H1 (cell line): ENCODE measurements around the gene TIMP3. TPM values are rescaled to one million over a fixed set of nuclear protein-coding genes. Genes with fewer than 3 reads are reported as not detected.
A peak's percentile ranks its signal among the peaks of the same experiment; 100 is the strongest.

ENCODE experiments used
- CTCF ChIA-PET: fragments of 300-600 bp; sonication (Branson Sonifier 250); formaldehyde crosslinking; loops from one replicate; lab custom pipeline; 2021; ENCODE audit not compliant: partially characterized antibody; lab: Charles Lee
- POLR2A ChIA-PET: fragments of 300-600 bp; sonication (Branson Sonifier 250); formaldehyde crosslinking; loops from one replicate; lab custom pipeline; 2021; ENCODE audit warnings: inconsistent platforms; ENCODE audit not compliant: partially characterized antibody; lab: Charles Lee
- DNase-seq, 2 experiments: peaks; one replicate each; pipeline versions ENCODE4 v3.0.0 to v3.0.0-alpha.2; 2010 to 2022; ENCODE audit warnings: low spot score in 2 of 2, low read depth in 1 of 2, mixed read lengths in 1 of 2
- FAIRE-seq: peaks from 2 replicates; lab custom pipeline; 2011; peaks lifted over from hg19 to GRCh38; lab: Jason Lieb, UNC
- H2AFZ ChIP-seq: 2 replicates; pipeline ENCODE4 v1.8.1; 2012; ENCODE audit warnings: low read length, inconsistent platforms
- H2AK5ac ChIP-seq: 2 replicates; pipeline ENCODE4 v1.6.1; 2013; ENCODE audit warnings: low read depth, low read length
- H2BK120ac ChIP-seq: replicated peaks from 2 replicates; pipeline ENCODE3; 2013; ENCODE audit warnings: low read depth, low read length, inconsistent platforms
- H2BK12ac ChIP-seq: 2 replicates; pipeline ENCODE4 v1.6.1; 2013; ENCODE audit warnings: low read depth, low read length
- H2BK15ac ChIP-seq: 2 replicates; pipeline ENCODE4 v1.6.1; 2013; ENCODE audit warnings: low read length
- H2BK20ac ChIP-seq: 2 replicates; pipeline ENCODE4 v1.6.1; 2013; ENCODE audit warnings: low read length
- H2BK5ac ChIP-seq: 2 replicates; pipeline ENCODE4 v1.6.1; 2013; ENCODE audit warnings: low read depth, low read length
- H3K14ac ChIP-seq: 2 replicates; pipeline ENCODE4 v1.6.1; 2013; ENCODE audit warnings: inconsistent platforms; ENCODE audit not compliant: insufficient read length
- H3K18ac ChIP-seq: 2 replicates; pipeline ENCODE4 v1.6.1; 2013; ENCODE audit warnings: low read length; ENCODE audit errors: extremely low read depth
- H3K23ac ChIP-seq: 2 replicates; pipeline ENCODE4 v1.6.1; 2013; ENCODE audit warnings: inconsistent platforms; ENCODE audit not compliant: insufficient read length
- H3K23me2 ChIP-seq: 2 replicates; pipeline ENCODE4 v1.6.1; 2013; ENCODE audit warnings: low read depth, low read length
- H3K27ac ChIP-seq: 2 replicates; pipeline ENCODE4 v1.6.1; 2011; ENCODE audit warnings: low read depth, low read length, inconsistent platforms
- H3K27me3 ChIP-seq, 4 experiments: replicated peaks in 1 of 4; 1 replicate in 1 of 4; 2 replicates in 3 of 4; pipeline versions ENCODE4 v1.6.1 to v1.8.1; 2011 to 2013; ENCODE audit warnings: low read length in 3 of 4, mild to moderate bottlenecking in 3 of 4, inconsistent platforms in 2 of 4, mixed read lengths in 2 of 4, moderate library complexity in 1 of 4; ENCODE audit not compliant: control insufficient read depth in 3 of 4, insufficient read depth in 3 of 4; ENCODE audit errors: extremely low read depth in 1 of 4
- H3K36me3 ChIP-seq, 4 experiments: 2 replicates each; pipeline versions ENCODE4 v1.6.1 to v1.8.1; 2011 to 2013; ENCODE audit warnings: mild to moderate bottlenecking in 4 of 4, low read length in 3 of 4, moderate library complexity in 2 of 4, control low read depth in 1 of 4, inconsistent platforms in 1 of 4; ENCODE audit not compliant: insufficient read depth in 4 of 4, control insufficient read depth in 2 of 4
- H3K4ac ChIP-seq: replicated peaks from 2 replicates; pipeline ENCODE3; 2013; ENCODE audit warnings: low read length, low read depth, mixed read lengths, inconsistent platforms; ENCODE audit not compliant: insufficient read length
- H3K4me1 ChIP-seq, 4 experiments: replicated peaks in 1 of 4; 1 replicate in 1 of 4; 2 replicates in 3 of 4; pipeline versions ENCODE4 v1.6.1 to v1.8.1; 2011 to 2013; ENCODE audit warnings: low read length in 3 of 4, inconsistent platforms in 2 of 4, mixed read lengths in 1 of 4; ENCODE audit not compliant: insufficient read depth in 4 of 4, control insufficient read depth in 3 of 4
- H3K4me2 ChIP-seq, 2 experiments: 2 replicates each; pipeline versions ENCODE4 v1.6.1 to v1.8.1; 2011 to 2013; ENCODE audit warnings: low read depth in 2 of 2, low read length in 2 of 2, control low read depth in 1 of 2, inconsistent platforms in 1 of 2, mild to moderate bottlenecking in 1 of 2; ENCODE audit not compliant: insufficient read depth in 1 of 2
- H3K4me3 ChIP-seq, 4 experiments: fragments of 200-600, 300-600 bp in 1 of 4; sonication (generic), shearing (Covaris generic), sonication (Bioruptor Twin) in 1 of 4; 2 replicates each; pipeline versions ENCODE4 v1.5.1 to v1.8.1; 2011 to 2016; ENCODE audit warnings: low read length in 4 of 4, low read depth in 3 of 4, control low read depth in 2 of 4, inconsistent platforms in 2 of 4, mild to moderate bottlenecking in 2 of 4, mixed read lengths in 1 of 4, moderate library complexity in 1 of 4; ENCODE audit not compliant: insufficient read depth in 2 of 4; ENCODE audit errors: extremely low read depth in 1 of 4
- H3K56ac ChIP-seq: replicated peaks from 2 replicates; pipeline ENCODE3; 2013; ENCODE audit warnings: low read depth, mild to moderate bottlenecking, mixed read lengths, low read length, inconsistent platforms; ENCODE audit not compliant: insufficient read length
- H3K79me1 ChIP-seq: 2 replicates; pipeline ENCODE4 v1.6.1; 2013; ENCODE audit warnings: low read depth, low read length, control low read depth
- H3K79me2 ChIP-seq, 2 experiments: 2 replicates each; pipeline versions ENCODE4 v1.6.1 to v1.8.1; 2012 to 2013; ENCODE audit warnings: low read length in 2 of 2, mild to moderate bottlenecking in 2 of 2, inconsistent platforms in 1 of 2; ENCODE audit not compliant: insufficient read depth in 2 of 2, control insufficient read depth in 1 of 2
- H3K9ac ChIP-seq, 4 experiments: replicated peaks in 1 of 4; 1 replicate in 1 of 4; 2 replicates in 3 of 4; pipeline versions ENCODE4 v1.6.1 to v1.8.1; 2011 to 2013; ENCODE audit warnings: low read depth in 3 of 4, low read length in 3 of 4, control low read depth in 2 of 4, mild to moderate bottlenecking in 2 of 4, moderate library complexity in 2 of 4, inconsistent platforms in 1 of 4; ENCODE audit errors: extremely low read depth in 1 of 4
- H3K9me3 ChIP-seq, 2 experiments: 2 replicates each; pipeline versions ENCODE4 v1.6.1 to v1.8.1; 2012 to 2013; ENCODE audit warnings: mild to moderate bottlenecking in 2 of 2, moderate library complexity in 2 of 2, control low read depth in 1 of 2, inconsistent platforms in 1 of 2, low read depth in 1 of 2, low read length in 1 of 2, mixed read lengths in 1 of 2; ENCODE audit not compliant: insufficient read depth in 2 of 2
- H4K20me1 ChIP-seq, 2 experiments: replicated peaks in 1 of 2; 2 replicates each; pipeline versions ENCODE3 to v1.8.1; 2011 to 2013; ENCODE audit warnings: inconsistent platforms in 2 of 2, low read length in 2 of 2, mild to moderate bottlenecking in 1 of 2; ENCODE audit not compliant: insufficient read depth in 2 of 2, control insufficient read depth in 1 of 2
- H4K5ac ChIP-seq: 2 replicates; pipeline ENCODE4 v1.6.1; 2013; ENCODE audit warnings: low read length, low read depth, mixed read lengths, inconsistent platforms; ENCODE audit not compliant: insufficient read length
- H4K8ac ChIP-seq: 2 replicates; pipeline ENCODE4 v1.8.0; 2013; ENCODE audit warnings: mild to moderate bottlenecking, moderate library complexity, low read length, inconsistent platforms; ENCODE audit not compliant: insufficient read depth; ENCODE audit errors: extremely low read depth
- H4K91ac ChIP-seq: replicated peaks from 2 replicates; pipeline ENCODE3; 2013; ENCODE audit warnings: low read length, mixed read lengths, inconsistent platforms; ENCODE audit not compliant: insufficient read length
- EP300 ChIP-seq, 2 experiments: IDR thresholded peaks; 1 replicate in 1 of 2; 2 replicates in 1 of 2; pipeline ENCODE4 v1.6.1; 2011 to 2012; ENCODE audit warnings: low read depth in 2 of 2, low read length in 2 of 2, mild to moderate bottlenecking in 2 of 2, borderline replicate concordance in 1 of 2, inconsistent platforms in 1 of 2, moderate library complexity in 1 of 2
- KDM4A ChIP-seq: IDR thresholded peaks from one replicate; pipeline ENCODE4 v1.7.1; 2012; ENCODE audit warnings: low read depth, mild to moderate bottlenecking, moderate library complexity, low read length, inconsistent platforms; ENCODE audit not compliant: severe bottlenecking
- WGBS, 2 experiments: shearing (Covaris generic) in 1 of 2; methylation state at CpG; one replicate each; pipeline versions ENCODE4 v1.1.6 to v1.1.7; 2013 to 2015; ENCODE audit warnings: low lambda C conversion rate in 2 of 2, mixed read lengths in 2 of 2, inconsistent platforms in 1 of 2, low coverage in 1 of 2, missing lambda C conversion rate in 1 of 2; ENCODE audit not compliant: insufficient replicate concordance in 2 of 2, insufficient coverage in 1 of 2, insufficient read length in 1 of 2; ENCODE audit errors: extremely low coverage in 1 of 2, missing lambda C conversion rate in 1 of 2; 5-methylcytosine and 5-hydroxymethylcytosine counted together
- polyA plus RNA-seq, 7 experiments: library from polyadenylated mRNA; depleted of rRNA in 3 of 7; stranded (reverse) in 5 of 7; unstranded in 2 of 7; fragments of >200 nt in 5 of 7; fragments of 200-250 nt in 2 of 7; gene quantifications; 1 replicate in 5 of 7; 2 replicates in 1 of 7; 4 replicates in 1 of 7; pipeline versions ENCODE4 v1.2.1 to v1.2.3, GENCODE V29; 2011 to 2013; ENCODE audit warnings: missing spikeins in 2 of 7, mixed read lengths in 2 of 7
- total RNA-seq: library from RNA; stranded (reverse); fragmentation: NEBNext Ultra II Directional; extraction: Animal tissue kit (Norgen Biotek cat#: 25700); gene quantifications from 2 replicates; pipeline ENCODE4 v1.2.1, GENCODE V29; 2021

Gene TIMP3
- total and polyA plus RNA-seq, 2 of the 8 experiments (the other 6 are each of a cell fraction or from before 2014, with no cell fraction given), result 1.3 to 4.7 TPM

DNA sequence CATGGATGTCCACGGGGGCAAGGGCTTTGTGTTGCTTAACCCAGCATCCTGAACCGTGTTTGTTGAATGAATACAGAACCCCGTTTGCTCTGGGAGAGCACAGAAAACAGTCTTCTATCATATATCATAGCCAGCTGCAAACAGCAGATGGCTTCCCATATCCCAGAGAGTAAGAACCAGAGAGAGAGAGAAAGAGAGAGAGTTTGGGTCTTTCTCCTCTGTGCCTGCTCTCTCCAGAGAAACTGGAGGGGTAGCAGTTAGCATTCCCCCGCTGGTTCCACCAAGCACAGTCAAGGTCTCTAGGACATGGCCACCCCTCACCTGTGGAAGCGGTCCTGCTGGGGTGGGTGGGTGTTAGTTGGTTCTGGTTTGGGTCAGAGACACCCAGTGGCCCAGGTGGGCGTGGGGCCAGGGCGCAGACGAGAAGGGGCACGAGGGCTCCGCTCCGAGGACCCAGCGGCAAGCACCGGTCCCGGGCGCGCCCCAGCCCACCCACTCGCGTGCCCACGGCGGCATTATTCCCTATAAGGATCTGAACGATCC is 440 bp upstream of the TIMP3 start:
- Histone ChIP-seq H3K18ac (no peak overlapping the region; the same call in 1 of the 2 replicates), H2BK5ac (no peak overlapping the region), H3K27ac (no peak overlapping the region), H3K56ac (no peak overlapping the region), H2AFZ (no peak overlapping the region), H3K4me1 (peaks cover under 1 to 20% (median 9%) of the 10 kb centered on the region in 4 experiments), H3K36me3 (no peaks in the 10 kb centered on the region), H4K20me1 (peaks cover 8 to 19% of the 10 kb centered on the region in 2 experiments), H2BK15ac (no peak overlapping the region), H2AK5ac (no peak overlapping the region), H3K9me3 (no peaks in the 10 kb centered on the region), H3K4me3 (peak overlapping the region; percentile 18 to 71 (median 30); a peak in 5 of 8 replicates), H3K27me3 (peaks cover 0 to 33% (median 24%) of the 10 kb centered on the region in 4 experiments; a peak in 5 of 7 replicates), H3K9ac (peak overlapping the region in 1 of 4 experiments; percentile 25; a peak in 1 of 7 replicates), H3K23ac (no peak overlapping the region), H3K4me2 (peak overlapping the region; percentile 80 to 94), H2BK12ac (no peak overlapping the region), H2BK120ac (no peak overlapping the region), H4K91ac (no peak overlapping the region), H3K4ac (no peak overlapping the region), H3K14ac (no peak overlapping the region), H4K8ac (peak overlapping the region; percentile 73), H4K5ac (no peak overlapping the region), H3K79me2 (no peaks in the 10 kb centered on the region), H3K79me1 (no peaks in the 10 kb centered on the region), H3K23me2 (peaks cover 9% of the 10 kb centered on the region; the same call in 1 of the 2 replicates), H2BK20ac (no peak overlapping the region)
- POLR2A ChIA-PET, result interaction anchor here (1.0 to 4.1 kb wide), 7 partner anchors 8 to 262 kb away, joined by 3 to 30 read pairs (median 4); no protein-coding TSS in a partner anchor
- WGBS, 2 experiments, result 40% methylated on average over 11 of the region's 21 CpGs; no CpG with 5 or more reads in 1 of the 2 experiments
- TF ChIP-seq EP300 (IDR thresholded peaks at IDR 0.05; ENCODE audit: borderline replicate concordance in 1 of 2, low read depth in 2 of 2, low read length in 2 of 2) (no peak), KDM4A (peak; percentile 5)
- FAIRE-seq (no peak), DNase-seq (no peak)
- CTCF ChIA-PET, result interaction anchor here (1.0 to 12.8 kb wide), 6 partner anchors 12 to 272 kb away, joined by 3 to 167 read pairs (median 4); no protein-coding TSS in a partner anchor
